Adrenal gland (tissue), 12 donors: ENCODE data around the gene SLC26A1. TPM values are rescaled to one million over a fixed set of nuclear protein-coding genes. Genes with fewer than 3 reads are reported as not detected.

Experiments used
- DNase-seq, 7 donors: peaks; one replicate each; pipeline ENCODE4 v3.0.0-alpha.2; 2019 to 2020
- H3K27ac ChIP-seq, 5 donors: fragments of 200-600 bp; sonication (generic) in 4 of 5; 1 replicate in 3 of 5; 2 replicates in 2 of 5; pipeline versions ENCODE4 v1.5.1 to v1.8.0; 2016 to 2020; ENCODE audit warnings: mild to moderate bottlenecking in 1 of 5
- H3K27me3 ChIP-seq: fragments of 200-600 bp; 2 replicates; pipeline ENCODE4 v1.8.0; 2021
- H3K36me3 ChIP-seq, 2 donors: fragments of 200-600 bp; replicated peaks in 1 of 2; 1 replicate in 1 of 2; 2 replicates in 1 of 2; pipeline versions ENCODE4 v1.5.1 to v1.8.0; 2018 to 2022
- H3K4me1 ChIP-seq, 2 donors: fragments of 200-600 bp; replicated peaks in 1 of 2; 1 replicate in 1 of 2; 2 replicates in 1 of 2; pipeline versions ENCODE4 v1.5.1 to v1.8.0; 2018 to 2021
- H3K4me3 ChIP-seq, 4 donors: fragments of 200-600 bp; sonication (generic) in 3 of 4; one replicate each; pipeline ENCODE4 v1.5.1; 2016 to 2018
- H3K9me3 ChIP-seq, 3 donors: fragments of 200-600 bp; sonication (generic) in 1 of 3; replicated peaks in 1 of 3; 1 replicate in 2 of 3; 2 replicates in 1 of 3; pipeline versions ENCODE4 v1.5.1 to v1.8.0; 2016 to 2021
- POLR2A ChIP-seq, 2 donors: fragments of 450-650 bp; IDR thresholded peaks; one replicate each; pipeline ENCODE4 v1.6.1; 2017; ENCODE audit warnings: antibody characterized with exemption in 2 of 2, mild to moderate bottlenecking in 2 of 2, moderate library complexity in 1 of 2
- WGBS, 4 donors: extraction: QIAGEN DNeasy Blood & Tissue Kit in 2 of 4; methylation state at CpG; one replicate each; pipeline versions ENCODE4 v1.1.5 to v1.1.7; 2013 to 2017; 5-methylcytosine and 5-hydroxymethylcytosine counted together
- intact Hi-C, 2 donors: fragments of 100-400 bp; cut with DNase I; formaldehyde crosslinking; loops; one replicate each; pipeline versions ENCODE4 v1.14.1 to v1.15.0; 2022 to 2023
- polyA plus RNA-seq, 3 donors: library from polyadenylated mRNA; stranded (reverse); fragments of 200-250 nt in 2 of 3; fragments of 350-450 nt in 1 of 3; fragmentation: Illumina TruSeq in 1 of 3; extraction: RNeasy Lipid Tissue Mini Kit (QIAGEN cat#74804) in 1 of 3; gene quantifications; one replicate each; pipeline ENCODE4 v1.2.3, GENCODE V29; 2013 to 2014
- total RNA-seq, 9 donors: library from RNA; depleted of rRNA in 4 of 9; stranded (reverse); fragments of >200 nt in 4 of 9; fragments of 120-200 nt in 1 of 9; fragmentation: NEBNext Ultra II Directional in 1 of 9; extraction: Animal tissue kit (Norgen Biotek cat#: 25700) in 1 of 9; gene quantifications; one replicate each; pipeline versions ENCODE4 v1.1.0 to v1.2.4, GENCODE V29; 2013 to 2023
- TF ChIP-seq, protein P1 (sequence below), 6 experiments: fragments of 450-650 bp in 4 of 6; fragments of 200-600 bp in 2 of 6; sonication (generic) in 1 of 6; IDR thresholded peaks; 1 replicate in 5 of 6; 2 replicates in 1 of 6; pipeline versions ENCODE4 v1.5.1 to v1.8.0; 2016 to 2021; ENCODE audit warnings: antibody characterized with exemption in 6 of 6, mild to moderate bottlenecking in 2 of 6, moderate library complexity in 1 of 6
- donor health status: healthy with polysubstance abuse.
- donor health status: Bipolar disorder and iron deficiency.
- donor health status: DM: yes; HTN: yes; CAD: no.
- donor health status: DM: no; HTN: no; CAD: no.
- donor health status: DM: no; HTN: no; CAD: no.
- donor health status: DM: yes; HTN: yes; CAD: no.

The SLC26A1 gene
- total and polyA plus RNA-seq, 12 donors = 0.85 to 55.0 (median 3.9) TPM

DNA sequence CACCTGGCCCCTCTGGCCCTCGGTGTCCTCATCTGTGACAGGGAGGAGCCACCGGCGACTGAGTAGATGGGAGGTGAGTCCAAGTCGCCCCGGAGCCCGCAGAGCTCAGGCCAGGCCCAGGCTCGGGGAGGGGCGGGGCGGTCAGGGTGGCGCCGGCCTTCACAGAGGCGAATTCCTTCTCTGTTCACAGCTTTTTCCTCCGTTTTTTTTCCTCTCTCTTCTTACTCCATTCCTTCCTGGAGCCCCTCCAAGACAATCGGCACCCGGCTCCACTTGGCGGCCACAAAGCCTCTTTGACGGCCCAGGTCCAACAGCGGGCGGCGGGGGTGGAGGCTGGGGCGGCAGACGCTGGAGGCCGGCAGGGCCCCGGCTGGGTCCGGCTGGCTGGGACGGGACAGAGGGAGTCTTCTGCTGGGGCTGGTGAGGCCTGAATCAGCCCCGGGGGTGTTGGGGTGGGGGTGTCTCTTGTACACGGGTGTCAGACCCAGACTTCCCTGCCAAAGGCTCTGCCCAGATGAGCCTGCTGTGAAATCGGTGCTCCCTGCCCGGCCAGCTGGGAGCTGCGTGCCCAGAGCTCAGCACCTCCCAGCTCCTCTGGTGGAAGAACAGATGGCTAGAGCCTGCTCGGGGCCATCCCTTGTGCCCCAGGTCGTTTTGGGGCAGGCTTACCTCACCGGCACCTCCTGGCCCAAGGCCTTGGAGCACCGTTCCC lies 40.8 kb upstream of the SLC26A1 start:
- Histone ChIP-seq H3K9me3 (no peaks in the 10 kb centered on the region), H3K4me1 (peaks cover 9 to 18% of the 10 kb centered on the region in 2 donors), H3K36me3 (no peaks in the 10 kb centered on the region), H3K4me3 (no peak overlapping the region), H3K27ac (peak overlapping the region in 1 of 5 donors; percentile 16), H3K27me3 (no peaks in the 10 kb centered on the region)
- intact Hi-C loops = no loop called here
- 63 to 76% (median 67%) methylated on average over 21 to 35 of the region's 35 CpGs for WGBS, 4 donors
- DNase-seq = no peak
- TF ChIP-seq POLR2A (IDR thresholded peaks at IDR 0.05) = no peak
- TF ChIP-seq, protein P1, sequence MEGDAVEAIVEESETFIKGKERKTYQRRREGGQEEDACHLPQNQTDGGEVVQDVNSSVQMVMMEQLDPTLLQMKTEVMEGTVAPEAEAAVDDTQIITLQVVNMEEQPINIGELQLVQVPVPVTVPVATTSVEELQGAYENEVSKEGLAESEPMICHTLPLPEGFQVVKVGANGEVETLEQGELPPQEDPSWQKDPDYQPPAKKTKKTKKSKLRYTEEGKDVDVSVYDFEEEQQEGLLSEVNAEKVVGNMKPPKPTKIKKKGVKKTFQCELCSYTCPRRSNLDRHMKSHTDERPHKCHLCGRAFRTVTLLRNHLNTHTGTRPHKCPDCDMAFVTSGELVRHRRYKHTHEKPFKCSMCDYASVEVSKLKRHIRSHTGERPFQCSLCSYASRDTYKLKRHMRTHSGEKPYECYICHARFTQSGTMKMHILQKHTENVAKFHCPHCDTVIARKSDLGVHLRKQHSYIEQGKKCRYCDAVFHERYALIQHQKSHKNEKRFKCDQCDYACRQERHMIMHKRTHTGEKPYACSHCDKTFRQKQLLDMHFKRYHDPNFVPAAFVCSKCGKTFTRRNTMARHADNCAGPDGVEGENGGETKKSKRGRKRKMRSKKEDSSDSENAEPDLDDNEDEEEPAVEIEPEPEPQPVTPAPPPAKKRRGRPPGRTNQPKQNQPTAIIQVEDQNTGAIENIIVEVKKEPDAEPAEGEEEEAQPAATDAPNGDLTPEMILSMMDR (IDR thresholded peaks at IDR 0.05) = no peak

DNA sequence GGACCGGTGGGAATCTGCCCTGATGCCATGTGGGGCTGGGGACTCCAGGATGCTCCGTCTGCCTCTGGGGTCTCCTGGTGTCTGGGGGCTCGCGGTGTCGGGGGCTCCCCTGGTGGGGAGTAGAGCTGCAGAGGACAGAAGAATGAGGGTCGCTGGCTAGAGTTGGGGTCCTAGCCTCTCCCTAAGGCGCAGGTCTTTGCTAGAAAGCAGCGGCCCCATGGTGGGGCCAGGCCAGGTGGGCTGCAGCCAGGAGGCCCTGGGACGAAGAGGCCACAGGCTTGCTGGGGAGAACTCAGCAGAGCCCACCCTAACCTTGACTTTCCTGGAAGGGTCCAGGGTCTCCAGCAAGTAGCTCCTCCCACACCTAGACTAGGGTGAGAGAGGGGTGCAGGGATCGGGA lies 39.7 kb upstream of the SLC26A1 start:
- TF ChIP-seq POLR2A (IDR thresholded peaks at IDR 0.05) = no peak
- TF ChIP-seq, protein P1 (IDR thresholded peaks at IDR 0.05) = no peak
- H3K4me3 ChIP-seq = no peak overlapping the region
- WGBS, 4 donors = 72 to 91% (median 83%) methylated on average over 2 to 10 of the region's 10 CpGs
- H3K9me3 ChIP-seq = no peaks in the 10 kb centered on the region
- intact Hi-C loops = no loop called here
- H3K36me3 ChIP-seq = no peaks in the 10 kb centered on the region
- no peak for DNase-seq
- peaks cover 9 to 18% of the 10 kb centered on the region in 2 donors for H3K4me1 ChIP-seq
- H3K27ac ChIP-seq = no peak overlapping the region
- no peaks in the 10 kb centered on the region for H3K27me3 ChIP-seq

DNA sequence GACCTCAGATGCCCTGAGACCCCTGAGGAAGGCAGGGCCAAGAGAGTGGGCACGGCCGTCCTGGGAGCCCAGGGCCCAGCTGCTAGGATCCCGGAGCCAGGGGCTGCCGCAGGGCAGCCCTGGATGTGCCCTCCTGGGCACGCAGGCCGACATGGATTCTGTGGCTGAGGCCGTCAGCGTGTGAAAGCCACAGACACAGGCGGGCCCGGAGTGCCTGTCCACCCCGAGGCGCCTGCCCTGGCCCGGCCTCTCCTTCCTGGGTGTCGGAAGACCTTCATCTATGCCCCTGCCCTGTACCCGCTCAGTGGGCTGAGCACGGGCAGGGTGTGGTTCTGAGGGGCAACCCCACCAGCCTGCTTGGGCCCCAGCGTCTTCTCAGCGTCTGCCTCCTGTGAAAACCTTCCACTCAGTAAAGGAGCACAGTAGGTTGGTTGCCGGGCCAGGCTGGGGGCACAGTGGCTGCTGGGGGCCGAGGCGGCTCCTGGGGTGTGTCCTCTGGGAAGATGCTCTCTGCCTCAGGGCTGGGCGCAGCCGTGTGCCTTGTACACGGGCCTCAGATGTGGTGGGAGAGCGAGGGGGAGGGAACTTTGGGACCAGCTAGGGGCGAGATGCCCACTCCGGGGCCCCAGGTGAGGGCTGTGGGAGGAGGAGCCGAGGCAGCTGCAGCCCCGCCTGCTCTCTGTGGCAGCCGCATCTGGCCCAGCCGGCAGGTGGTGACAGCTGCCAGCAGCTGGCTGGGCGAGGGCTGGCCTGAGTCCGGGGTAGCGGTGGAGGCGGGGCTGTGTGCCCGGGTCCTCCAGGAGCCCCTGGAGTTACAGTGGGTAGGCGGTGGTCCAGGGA lies 39.0 kb upstream of the SLC26A1 start:
- DNase-seq = no peak
- Histone ChIP-seq H3K4me3 (no peak overlapping the region), H3K4me1 (peaks cover 9 to 18% of the 10 kb centered on the region in 2 donors), H3K27me3 (no peaks in the 10 kb centered on the region), H3K9me3 (no peaks in the 10 kb centered on the region), H3K36me3 (no peaks in the 10 kb centered on the region), H3K27ac (no peak overlapping the region)
- intact Hi-C loops = no loop called here
- 34 to 71% (median 68%) methylated on average over 9 to 37 of the region's 37 CpGs for WGBS, 4 donors
- no peak for TF ChIP-seq POLR2A (IDR thresholded peaks at IDR 0.05)
- TF ChIP-seq, protein P1 (IDR thresholded peaks at IDR 0.05) = no peak

DNA sequence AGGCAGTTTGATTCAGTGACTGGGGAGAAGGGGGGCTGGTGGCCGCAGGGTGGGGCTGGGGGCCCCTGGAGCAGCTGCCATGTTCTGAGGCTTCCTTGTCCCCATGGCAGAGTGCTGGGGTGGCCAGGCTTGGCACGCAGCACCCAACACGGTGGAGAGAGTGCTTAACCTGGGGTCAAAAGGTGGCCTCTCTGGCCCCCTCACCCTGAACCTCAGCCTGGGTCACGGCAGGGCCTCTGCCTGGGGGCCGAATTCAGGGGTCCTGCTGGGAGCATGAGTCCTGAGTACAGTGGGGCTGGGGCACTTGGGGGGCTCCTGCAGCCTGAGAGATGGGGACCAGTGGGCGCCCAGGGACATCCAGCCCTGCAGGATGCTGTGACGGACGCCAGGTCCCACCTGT lies 38.1 kb upstream of the SLC26A1 start:
- DNase-seq = no peak
- Histone ChIP-seq H3K36me3 (no peaks in the 10 kb centered on the region), H3K27ac (no peak overlapping the region), H3K27me3 (no peaks in the 10 kb centered on the region), H3K4me3 (no peak overlapping the region), H3K9me3 (no peaks in the 10 kb centered on the region), H3K4me1 (peaks cover 9 to 18% of the 10 kb centered on the region in 2 donors)
- intact Hi-C loops = no loop called here
- no peak for TF ChIP-seq POLR2A (IDR thresholded peaks at IDR 0.05)
- TF ChIP-seq, protein P1 (IDR thresholded peaks at IDR 0.05) = no peak
- WGBS, 4 donors = 67 to 100% (median 80%) methylated on average over 1 to 8 of the region's 8 CpGs
